GM12873 (cell line): Measurements from ENCODE around the gene TPPP.

ENCODE experiments used
- TF ChIP-seq, protein P1 (sequence below): IDR thresholded peaks from 2 replicates; pipeline ENCODE4 v1.5.1; 2012; ENCODE audit warnings: low read depth, mild to moderate bottlenecking, moderate library complexity, low read length, control low read depth; ENCODE audit not compliant: insufficient read depth; ENCODE audit errors: missing control alignments

Gene TPPP

DNA sequence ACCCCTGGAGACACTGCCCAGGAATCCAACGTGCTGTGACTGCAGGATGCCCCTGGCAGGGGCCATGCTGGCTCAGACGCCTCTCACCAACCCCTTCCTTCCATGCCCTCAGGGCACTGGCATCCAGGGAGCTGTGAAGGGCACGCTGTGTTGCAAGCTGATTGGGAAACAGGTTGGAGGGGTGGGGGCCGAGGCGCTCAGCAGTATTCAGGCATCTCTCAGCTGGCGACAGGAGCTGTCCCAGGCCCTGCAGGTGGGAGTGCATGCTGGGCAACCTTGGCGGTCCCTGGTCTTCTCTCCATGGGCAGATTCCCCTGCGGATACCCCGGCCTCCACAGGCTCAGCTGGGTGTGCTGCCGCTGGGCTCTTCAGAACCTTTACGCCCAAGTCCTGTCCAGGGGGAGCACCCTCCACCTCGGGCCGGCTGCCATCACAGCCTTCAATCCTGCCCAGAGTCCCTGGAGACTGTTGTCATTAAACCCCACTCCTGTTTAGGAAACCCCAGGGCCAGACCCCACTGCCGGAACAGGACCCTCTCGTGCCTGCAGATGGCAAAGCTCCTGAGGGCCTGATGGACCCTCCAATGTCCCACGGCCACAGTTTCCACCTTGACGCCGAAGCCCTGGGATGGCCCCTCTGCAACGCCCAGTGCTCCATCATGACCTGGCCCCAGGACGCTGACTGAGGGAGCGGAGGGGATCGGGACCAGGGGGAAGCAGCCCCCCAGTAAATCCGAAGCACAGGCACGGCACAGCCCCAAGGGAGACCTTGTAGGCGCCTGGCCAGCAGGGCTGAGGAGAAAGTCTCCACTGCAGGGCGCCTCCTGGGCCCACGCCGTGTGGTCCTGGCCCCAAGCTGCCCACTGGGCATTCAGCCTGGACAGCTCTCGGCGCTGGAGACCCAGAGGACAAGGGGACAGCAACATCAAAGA, 9.3 kb downstream of the TPPP start:
- TF ChIP-seq, protein P1, sequence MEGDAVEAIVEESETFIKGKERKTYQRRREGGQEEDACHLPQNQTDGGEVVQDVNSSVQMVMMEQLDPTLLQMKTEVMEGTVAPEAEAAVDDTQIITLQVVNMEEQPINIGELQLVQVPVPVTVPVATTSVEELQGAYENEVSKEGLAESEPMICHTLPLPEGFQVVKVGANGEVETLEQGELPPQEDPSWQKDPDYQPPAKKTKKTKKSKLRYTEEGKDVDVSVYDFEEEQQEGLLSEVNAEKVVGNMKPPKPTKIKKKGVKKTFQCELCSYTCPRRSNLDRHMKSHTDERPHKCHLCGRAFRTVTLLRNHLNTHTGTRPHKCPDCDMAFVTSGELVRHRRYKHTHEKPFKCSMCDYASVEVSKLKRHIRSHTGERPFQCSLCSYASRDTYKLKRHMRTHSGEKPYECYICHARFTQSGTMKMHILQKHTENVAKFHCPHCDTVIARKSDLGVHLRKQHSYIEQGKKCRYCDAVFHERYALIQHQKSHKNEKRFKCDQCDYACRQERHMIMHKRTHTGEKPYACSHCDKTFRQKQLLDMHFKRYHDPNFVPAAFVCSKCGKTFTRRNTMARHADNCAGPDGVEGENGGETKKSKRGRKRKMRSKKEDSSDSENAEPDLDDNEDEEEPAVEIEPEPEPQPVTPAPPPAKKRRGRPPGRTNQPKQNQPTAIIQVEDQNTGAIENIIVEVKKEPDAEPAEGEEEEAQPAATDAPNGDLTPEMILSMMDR: no peak

GRCh38 chr5:677131-678101, 15.7 kb downstream of the TPPP start:
- TF ChIP-seq, protein P1: no peak

DNA sequence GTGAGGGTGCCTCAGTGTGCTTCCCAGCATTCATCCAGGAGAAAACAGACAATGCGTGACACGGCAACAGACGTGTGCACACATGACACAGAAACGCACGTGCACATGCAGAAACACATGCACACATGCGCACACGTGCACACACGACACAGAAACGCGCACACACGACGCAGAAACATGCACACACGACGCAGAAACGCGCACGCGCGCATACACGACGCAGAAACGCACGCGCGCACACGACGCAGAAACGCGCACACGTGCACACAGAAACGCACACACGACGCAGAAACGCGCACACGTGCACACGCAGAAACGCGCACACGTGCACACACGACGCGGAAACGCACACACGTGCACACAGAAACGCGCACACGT, 16.5 kb downstream of the TPPP start:
- TF ChIP-seq, protein P1: no peak

- TF ChIP-seq, protein P1: no peak
These were observed 17.1 kb downstream of the TPPP start for GRCh38 chr5:675871-676698.

DNA sequence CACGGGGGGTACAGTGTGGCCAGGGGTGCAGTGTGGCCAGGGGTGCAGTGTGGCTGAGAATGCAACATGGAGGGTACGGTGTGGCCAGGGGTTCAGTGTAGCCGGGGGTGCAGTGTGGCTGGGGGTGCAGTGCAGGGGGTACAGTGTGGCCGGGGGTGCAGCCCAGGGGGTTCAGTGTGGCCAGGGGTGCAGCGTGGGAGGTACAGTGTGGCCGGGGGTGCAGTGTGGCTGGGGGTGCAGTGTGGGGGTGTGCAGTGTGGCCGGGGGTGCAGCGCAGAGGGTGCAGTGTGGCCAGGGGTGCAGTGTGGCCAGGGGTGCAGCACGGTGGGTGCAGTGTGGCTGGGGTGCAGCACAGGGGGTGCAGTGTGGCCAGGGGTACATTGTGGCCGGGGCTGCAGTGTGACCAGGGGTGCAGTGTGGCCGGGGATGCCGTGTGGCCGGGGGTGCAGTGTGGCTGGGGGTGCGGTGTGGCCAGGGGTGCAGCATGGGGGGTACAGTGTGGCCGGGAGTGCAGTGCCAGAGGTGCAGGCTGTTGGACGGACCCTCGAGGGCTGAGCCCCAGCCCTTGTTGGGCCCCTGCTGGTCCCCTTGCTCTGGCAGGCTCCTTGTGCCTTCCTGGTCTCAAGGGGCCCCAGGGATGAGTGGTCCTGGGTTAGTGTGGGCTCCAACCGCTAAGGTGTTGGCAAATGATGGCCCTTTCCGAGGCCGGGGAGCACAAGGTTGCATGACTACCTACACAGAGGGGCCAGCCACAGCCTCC, 17.9 kb downstream of the TPPP start:
- TF ChIP-seq, protein P1: no peak

- TF ChIP-seq, protein P1: no peak
These were observed 18.5 kb downstream of the TPPP start for GRCh38 chr5:674630-675011.
